AG04450 (cell line): ENCODE data around the gene DZIP3. TPM values are rescaled to one million over a fixed set of nuclear protein-coding genes. Genes with fewer than 3 reads are reported as not detected.

ENCODE experiments used
- CTCF ChIA-PET: fragments of 300-600, 350-600 bp; formaldehyde crosslinking; extraction: SDS; loops from one replicate; lab custom pipeline; 2022; ENCODE audit warnings: antibody characterized with exemption, inconsistent platforms; lab: Charles Lee
- POLR2A ChIA-PET: fragments of 350-600 bp; formaldehyde crosslinking; extraction: SDS; loops from one replicate; lab custom pipeline; 2021; ENCODE audit warnings: antibody characterized with exemption, inconsistent platforms; lab: Yijun Ruan, JAX
- DNase-seq: peaks from one replicate; pipeline ENCODE4 v3.0.0-alpha.2; 2011; ENCODE audit warnings: low read depth, low spot score
- H3K27ac ChIP-seq: one replicate; pipeline ENCODE4 v1.5.1; 2012; ENCODE audit warnings: low read depth, low read length, control low read depth
- H3K27me3 ChIP-seq: one replicate; pipeline ENCODE4 v1.6.0; 2012; ENCODE audit warnings: low read length; ENCODE audit not compliant: control insufficient read depth, insufficient read depth
- H3K4me3 ChIP-seq: 2 replicates; pipeline ENCODE4 v1.5.1; 2011; ENCODE audit warnings: mild to moderate bottlenecking, low read depth, low read length, control low read depth
- H3K9me3 ChIP-seq: 2 replicates; pipeline ENCODE4 v1.5.1; 2012; ENCODE audit warnings: low read length; ENCODE audit not compliant: control insufficient read depth, insufficient read depth
- polyA plus RNA-seq: library from polyadenylated mRNA; depleted of rRNA; stranded (reverse); fragments of >200 nt; gene quantifications from 2 replicates; pipeline ENCODE4 v1.2.3, GENCODE V29; 2011
- TF ChIP-seq, protein P1 (sequence below): IDR thresholded peaks from 2 replicates; pipeline ENCODE4 v1.5.1; 2011; ENCODE audit warnings: low read depth, low read length, control low read depth, inconsistent platforms

The DZIP3 gene
- polyA plus RNA-seq, 1 experiment = 17.8 TPM

DNA sequence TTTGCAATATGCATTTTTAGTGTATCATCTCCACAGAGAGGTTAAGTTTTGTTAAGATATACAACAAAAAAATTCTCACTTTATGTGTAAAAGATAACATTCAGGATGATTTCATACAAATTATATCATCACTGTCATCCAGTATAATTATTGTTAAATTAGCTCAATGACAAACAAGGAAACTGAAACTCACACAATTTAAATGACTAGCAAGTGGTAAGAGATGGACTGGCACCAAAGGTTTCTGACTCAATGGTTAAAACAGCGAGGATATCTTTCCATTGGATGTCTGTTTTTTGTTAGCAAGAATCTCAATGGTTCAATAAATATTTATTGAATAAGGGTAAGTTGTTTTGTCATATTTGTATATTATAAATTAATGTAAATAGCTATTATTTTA is 22.9 kb upstream of the DZIP3 start:
- CTCF ChIA-PET = interaction anchor here (1.7 to 5.0 kb wide), 2 partner anchors 14 to 77 kb away, joined by 9 to 33 read pairs; no protein-coding TSS in a partner anchor
- H3K27ac ChIP-seq = no peak overlapping the region
- POLR2A ChIA-PET = no interaction called here
- TF ChIP-seq, protein P1, sequence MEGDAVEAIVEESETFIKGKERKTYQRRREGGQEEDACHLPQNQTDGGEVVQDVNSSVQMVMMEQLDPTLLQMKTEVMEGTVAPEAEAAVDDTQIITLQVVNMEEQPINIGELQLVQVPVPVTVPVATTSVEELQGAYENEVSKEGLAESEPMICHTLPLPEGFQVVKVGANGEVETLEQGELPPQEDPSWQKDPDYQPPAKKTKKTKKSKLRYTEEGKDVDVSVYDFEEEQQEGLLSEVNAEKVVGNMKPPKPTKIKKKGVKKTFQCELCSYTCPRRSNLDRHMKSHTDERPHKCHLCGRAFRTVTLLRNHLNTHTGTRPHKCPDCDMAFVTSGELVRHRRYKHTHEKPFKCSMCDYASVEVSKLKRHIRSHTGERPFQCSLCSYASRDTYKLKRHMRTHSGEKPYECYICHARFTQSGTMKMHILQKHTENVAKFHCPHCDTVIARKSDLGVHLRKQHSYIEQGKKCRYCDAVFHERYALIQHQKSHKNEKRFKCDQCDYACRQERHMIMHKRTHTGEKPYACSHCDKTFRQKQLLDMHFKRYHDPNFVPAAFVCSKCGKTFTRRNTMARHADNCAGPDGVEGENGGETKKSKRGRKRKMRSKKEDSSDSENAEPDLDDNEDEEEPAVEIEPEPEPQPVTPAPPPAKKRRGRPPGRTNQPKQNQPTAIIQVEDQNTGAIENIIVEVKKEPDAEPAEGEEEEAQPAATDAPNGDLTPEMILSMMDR = no peak
- no peak overlapping the region for H3K4me3 ChIP-seq
- H3K27me3 ChIP-seq = no peaks in the 10 kb centered on the region
- no peaks in the 10 kb centered on the region for H3K9me3 ChIP-seq
- DNase-seq = no peak

- DNase-seq = no peak
- Histone ChIP-seq H3K27me3 (no peaks in the 10 kb centered on the region), H3K9me3 (no peaks in the 10 kb centered on the region), H3K27ac (no peak overlapping the region), H3K4me3 (no peak overlapping the region)
- TF ChIP-seq, protein P1 = no peak
- ChIA-PET POLR2A (interaction anchor here (0.7 kb wide), 1 partner anchor 57 kb away, joined by 3 read pairs; no protein-coding TSS in a partner anchor), CTCF (no interaction called here)
Observed at GRCh38 chr3:108569336-108569735, 20.2 kb upstream of the DZIP3 start.

- Histone ChIP-seq H3K4me3 (no peak overlapping the region), H3K27me3 (no peaks in the 10 kb centered on the region), H3K27ac (no peak overlapping the region), H3K9me3 (no peaks in the 10 kb centered on the region)
- ChIA-PET CTCF (interaction anchor here (1.1 to 1.8 kb wide), 2 partner anchors 25 to 88 kb away, joined by 4 to 8 read pairs; no protein-coding TSS in a partner anchor), POLR2A (no interaction called here)
- no peak for DNase-seq
- TF ChIP-seq, protein P1 = no peak
Observed at GRCh38 chr3:108578064-108578463, 11.5 kb upstream of the DZIP3 start.

GRCh38 chr3:108588601-108589000 is 921 bp upstream of the DZIP3 start:
- Histone ChIP-seq H3K9me3 (no peaks in the 10 kb centered on the region; the same call in 1 of the 2 replicates), H3K4me3 (peak overlapping the region; percentile 93), H3K27ac (no peak overlapping the region), H3K27me3 (no peaks in the 10 kb centered on the region)
- CTCF ChIA-PET = interaction anchor here (1.2 to 2.4 kb wide), 4 partner anchors 36 to 326 kb away, joined by 3 to 8 read pairs (median 6); no protein-coding TSS in a partner anchor
- DNase-seq = no peak
- TF ChIP-seq, protein P1 = no peak
- POLR2A ChIA-PET = interaction anchor here (1.4 kb wide), 1 partner anchor 15 kb away, joined by 7 read pairs; no protein-coding TSS in a partner anchor

DNA sequence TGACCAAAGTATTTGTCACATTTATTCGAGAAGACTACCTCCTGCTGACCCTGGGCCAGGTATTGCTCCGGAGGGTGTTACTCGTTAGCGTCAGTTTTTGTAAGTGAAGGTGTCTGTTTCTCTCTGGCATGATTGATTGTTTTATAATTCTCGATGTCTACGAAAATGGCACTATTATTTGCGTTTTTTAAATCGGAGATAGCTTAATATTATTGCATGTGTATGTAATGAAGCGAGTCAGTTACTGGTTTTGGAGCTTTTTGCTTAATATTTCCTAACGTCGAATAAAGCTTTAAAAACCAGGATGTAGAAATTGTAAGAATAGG is 439 bp downstream of the DZIP3 start:
- peak overlapping the region; percentile 94 for H3K27ac ChIP-seq
- TF ChIP-seq, protein P1 = no peak

More for the DNA sequence above, 439 bp downstream of the DZIP3 start:
- no peaks in the 10 kb centered on the region for H3K27me3 ChIP-seq
- no peaks in the 10 kb centered on the region; the same call in 1 of the 2 replicates for H3K9me3 ChIP-seq
- peak overlapping the region; percentile 93 for H3K4me3 ChIP-seq
- DNase-seq = no peak
- ChIA-PET POLR2A (interaction anchor here (0.6 to 1.4 kb wide), 2 partner anchors 13 to 29 kb away, joined by 5 to 7 read pairs; no protein-coding TSS in a partner anchor), CTCF (interaction anchor here (1.0 to 2.4 kb wide), 5 partner anchors 37 to 492 kb away, joined by 3 to 8 read pairs (median 6); no protein-coding TSS in a partner anchor)
